ENCODE results near the gene GPX4. TPM values are rescaled to one million over a fixed set of nuclear protein-coding genes. Genes with fewer than 3 reads are reported as not detected.

GPX4 gene
- total RNA-seq, 1 donor from 2014 or later: 204 TPM

DNA sequence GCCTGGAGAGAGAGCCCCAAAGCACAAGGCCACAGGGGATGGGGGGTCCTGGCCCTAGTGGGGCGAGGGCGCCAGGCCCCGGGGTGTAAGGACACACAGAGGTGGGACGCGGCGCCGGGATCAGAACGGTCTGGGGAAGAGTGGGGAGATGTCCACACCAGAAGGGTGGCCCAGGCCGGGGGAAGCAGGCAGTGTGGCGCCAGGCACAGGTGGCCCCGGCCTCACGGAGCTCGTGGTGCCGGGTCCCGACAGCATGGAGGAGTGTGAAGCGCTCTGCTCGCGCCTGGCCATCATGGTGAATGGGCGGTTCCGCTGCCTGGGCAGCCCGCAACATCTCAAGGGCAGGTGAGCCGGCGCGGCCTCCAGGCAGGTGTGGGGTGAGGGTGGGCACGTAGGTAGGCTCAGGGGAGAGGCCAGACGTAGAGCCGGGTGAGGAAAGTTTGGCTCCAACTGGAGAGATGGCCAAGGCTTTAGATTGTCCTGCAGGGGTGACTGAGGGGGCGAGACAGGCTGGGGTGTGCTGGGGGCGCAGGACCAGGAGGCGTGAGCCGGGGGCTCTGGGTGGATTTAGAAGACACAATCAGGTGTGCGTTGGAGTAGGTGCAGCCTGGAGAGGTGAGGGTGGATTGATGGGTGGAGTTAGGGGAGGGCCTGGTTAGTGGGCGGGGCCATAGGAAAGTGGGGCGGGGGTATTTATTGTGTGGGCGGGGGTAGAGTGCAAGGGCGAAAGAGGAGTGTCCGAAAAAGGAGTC lies 39.7 kb upstream of the GPX4 start:
- Mint-ChIP-seq H3K27ac (no peak overlapping the region), H3K4me1 (ENCODE audit: unreplicated experiment) (no peaks in the 10 kb centered on the region), H3K9me3 (no peaks in the 10 kb centered on the region), H3K4me3 (peak overlapping the region; percentile 52), H3K27me3 (peaks cover 28% of the 10 kb centered on the region), H3K36me3 (no peaks in the 10 kb centered on the region)
- no peak for DNase-seq (ENCODE audit: extremely low spot score, unreplicated experiment)
- no peak for TF ChIP-seq CTCF (conservative IDR thresholded peaks at IDR 0.05)

DNA sequence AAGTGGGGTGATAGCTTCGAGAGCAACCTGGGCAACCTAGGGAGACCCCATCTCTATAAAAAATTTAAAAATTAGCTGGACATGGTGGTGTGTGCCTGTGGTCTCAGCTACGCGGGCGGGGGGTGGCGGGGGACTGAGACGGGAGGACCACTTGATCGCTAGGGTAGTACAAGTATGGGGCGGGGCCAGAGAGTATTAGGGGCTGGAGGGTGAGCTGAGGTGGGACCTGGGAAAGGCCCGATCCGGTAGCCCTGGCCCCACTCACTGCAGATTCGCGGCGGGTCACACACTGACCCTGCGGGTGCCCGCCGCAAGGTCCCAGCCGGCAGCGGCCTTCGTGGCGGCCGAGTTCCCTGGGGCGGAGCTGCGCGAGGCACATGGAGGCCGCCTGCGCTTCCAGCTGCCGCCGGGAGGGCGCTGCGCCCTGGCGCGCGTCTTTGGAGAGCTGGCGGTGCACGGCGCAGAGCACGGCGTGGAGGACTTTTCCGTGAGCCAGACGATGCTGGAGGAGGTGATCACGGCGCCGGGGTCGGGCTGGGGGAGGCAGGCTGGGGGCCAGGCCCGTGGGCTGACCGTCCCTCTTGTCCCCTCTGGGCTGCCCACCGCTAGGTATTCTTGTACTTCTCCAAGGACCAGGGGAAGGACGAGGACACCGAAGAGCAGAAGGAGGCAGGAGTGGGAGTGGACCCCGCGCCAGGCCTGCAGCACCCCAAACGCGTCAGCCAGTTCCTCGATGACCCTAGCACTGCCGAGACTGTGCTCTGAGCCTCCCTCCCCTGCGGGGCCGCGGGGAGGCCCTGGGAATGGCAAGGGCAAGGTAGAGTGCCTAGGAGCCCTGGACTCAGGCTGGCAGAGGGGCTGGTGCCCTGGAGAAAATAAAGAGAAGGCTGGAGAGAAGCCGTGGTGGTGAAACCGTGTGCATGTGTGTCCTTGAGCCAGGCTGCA lies 38.9 kb upstream of the GPX4 start:
- peak overlapping the region; percentile 61 for H3K4me3 Mint-ChIP-seq
- H3K36me3 Mint-ChIP-seq: no peaks in the 10 kb centered on the region
- no peaks in the 10 kb centered on the region for H3K9me3 Mint-ChIP-seq
- DNase-seq (ENCODE audit: extremely low spot score, unreplicated experiment): no peak
- peak; percentile 84 for TF ChIP-seq CTCF (conservative IDR thresholded peaks at IDR 0.05)
- no peaks in the 10 kb centered on the region for H3K4me1 Mint-ChIP-seq (ENCODE audit: unreplicated experiment)
- no peak overlapping the region for H3K27ac Mint-ChIP-seq
- peaks cover 36% of the 10 kb centered on the region for H3K27me3 Mint-ChIP-seq

DNA sequence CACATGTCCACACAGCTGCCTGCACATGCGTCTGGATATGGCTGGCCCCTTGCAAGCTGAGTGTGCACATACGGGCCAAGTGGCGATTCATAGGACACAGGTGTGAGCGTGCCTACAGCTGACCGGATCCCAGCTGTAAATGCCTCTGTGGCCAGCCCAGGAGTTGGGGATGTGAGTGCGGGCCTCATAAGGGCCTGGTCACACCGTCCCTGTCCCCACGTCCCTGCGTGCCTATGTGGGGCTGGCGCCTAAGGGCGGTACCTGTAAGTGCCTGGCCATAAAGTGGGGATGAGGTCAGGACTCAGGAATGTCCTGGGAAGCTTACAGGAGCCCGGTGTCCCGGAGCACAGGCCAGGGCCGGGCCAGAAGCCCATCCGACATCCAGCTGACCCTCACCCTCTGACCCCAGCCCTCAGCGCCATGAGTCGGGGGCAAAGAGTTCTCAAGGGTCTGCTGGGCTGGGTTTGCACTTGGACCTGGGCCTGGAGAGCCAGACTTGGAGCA lies 38.1 kb upstream of the GPX4 start:
- Mint-ChIP-seq H3K36me3 (no peaks in the 10 kb centered on the region), H3K4me1 (ENCODE audit: unreplicated experiment) (no peaks in the 10 kb centered on the region), H3K27ac (no peak overlapping the region), H3K27me3 (peaks cover 42% of the 10 kb centered on the region), H3K9me3 (no peaks in the 10 kb centered on the region), H3K4me3 (peak overlapping the region; percentile 61)
- no peak for TF ChIP-seq CTCF (conservative IDR thresholded peaks at IDR 0.05)
- DNase-seq (ENCODE audit: extremely low spot score, unreplicated experiment): no peak

GRCh38 chr19:1066251-1066747 lies 37.5 kb upstream of the GPX4 start:
- Mint-ChIP-seq H3K4me3 (no peak overlapping the region), H3K27me3 (peaks cover 43% of the 10 kb centered on the region), H3K4me1 (ENCODE audit: unreplicated experiment) (no peaks in the 10 kb centered on the region), H3K9me3 (no peaks in the 10 kb centered on the region), H3K27ac (no peak overlapping the region), H3K36me3 (no peaks in the 10 kb centered on the region)
- TF ChIP-seq CTCF (conservative IDR thresholded peaks at IDR 0.05): no peak
- no peak for DNase-seq (ENCODE audit: extremely low spot score, unreplicated experiment)

DNA sequence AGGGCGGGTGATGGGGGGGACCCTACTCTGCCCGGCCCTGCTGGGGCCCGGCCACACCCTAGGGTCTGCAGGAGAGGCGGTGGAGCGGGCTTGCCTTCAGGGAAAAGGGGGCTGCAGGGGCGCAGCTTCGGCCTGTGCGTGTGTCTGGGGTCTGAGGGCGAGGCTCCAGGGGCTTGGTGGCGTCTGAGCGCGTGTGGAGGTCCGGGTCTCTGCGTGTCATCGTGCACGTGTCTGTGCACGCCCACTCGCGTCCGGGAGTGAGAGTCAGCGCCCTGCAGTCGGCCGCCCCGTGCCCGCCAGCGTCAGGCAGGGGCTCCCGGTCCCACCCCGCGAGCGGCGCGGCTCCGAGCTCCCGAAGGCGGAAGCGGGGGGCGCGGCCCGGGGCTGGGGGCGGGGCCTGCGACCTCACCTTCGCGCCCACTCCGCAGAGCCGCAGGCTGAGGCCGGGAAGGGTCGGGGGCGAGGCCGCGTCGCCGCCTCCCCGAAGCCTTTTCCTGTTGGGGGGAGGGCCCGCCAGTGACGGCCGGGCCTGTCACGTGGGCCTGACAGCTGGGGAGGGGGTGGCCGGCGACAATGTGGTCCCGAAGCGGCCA lies 37.0 kb upstream of the GPX4 start, which contains the start of gene ARHGAP45:
Gene ARHGAP45 (plus strand): TSS at position 420 of the 593 bp plus-strand sequence. CDS start 239 bp downstream, outside the sequence.
- no peak for DNase-seq (ENCODE audit: extremely low spot score, unreplicated experiment)
- Mint-ChIP-seq H3K9me3 (no peaks in the 10 kb centered on the region), H3K4me1 (ENCODE audit: unreplicated experiment) (peaks cover 4% of the 10 kb centered on the region), H3K36me3 (no peaks in the 10 kb centered on the region), H3K27me3 (peaks cover 47% of the 10 kb centered on the region), H3K4me3 (peak within 1 kb of the TSS; percentile 59), H3K27ac (no peak within 1 kb of the TSS)
- no peak for TF ChIP-seq CTCF (conservative IDR thresholded peaks at IDR 0.05)

Data from type B pancreatic cell (in vitro differentiated cells).